Loucy (cell line): Measurements from ENCODE around the gene CFAP54.

Experiments used
- EZH2phosphoT487 ChIP-seq: fragments of 200-600 bp; IDR thresholded peaks from 2 replicates; pipeline ENCODE4 v1.6.1; 2018; ENCODE audit warnings: antibody characterized with exemption, mild to moderate bottlenecking, moderate library complexity, borderline replicate concordance
- TF ChIP-seq, protein P1 (sequence below): fragments of 200-600 bp; sonication (generic); conservative IDR thresholded peaks from 2 replicates; pipeline ENCODE4 v1.5.1; 2014; ENCODE audit warnings: mild to moderate bottlenecking, antibody characterized with exemption, low read length

DNA sequence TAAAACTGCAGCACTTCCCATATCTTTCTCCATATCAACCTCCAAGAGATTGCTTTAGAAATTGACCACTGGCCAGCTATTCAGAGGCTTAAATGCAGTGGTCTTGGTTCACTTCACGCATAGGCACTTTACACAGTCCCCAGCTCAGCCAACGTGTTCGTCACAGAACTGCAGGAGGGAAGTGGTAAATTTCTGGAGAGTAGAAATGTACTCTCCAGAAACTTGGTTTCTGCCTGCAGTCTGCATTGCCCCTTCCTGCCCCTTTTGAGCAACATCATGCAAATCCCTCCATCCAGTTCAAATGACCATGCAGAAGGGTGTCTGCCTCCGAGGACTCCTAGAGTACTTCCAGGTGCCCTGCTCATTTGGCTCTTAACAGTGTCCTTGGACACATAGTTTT is 375.0 kb downstream of the CFAP54 start:
- TF ChIP-seq, protein P1, sequence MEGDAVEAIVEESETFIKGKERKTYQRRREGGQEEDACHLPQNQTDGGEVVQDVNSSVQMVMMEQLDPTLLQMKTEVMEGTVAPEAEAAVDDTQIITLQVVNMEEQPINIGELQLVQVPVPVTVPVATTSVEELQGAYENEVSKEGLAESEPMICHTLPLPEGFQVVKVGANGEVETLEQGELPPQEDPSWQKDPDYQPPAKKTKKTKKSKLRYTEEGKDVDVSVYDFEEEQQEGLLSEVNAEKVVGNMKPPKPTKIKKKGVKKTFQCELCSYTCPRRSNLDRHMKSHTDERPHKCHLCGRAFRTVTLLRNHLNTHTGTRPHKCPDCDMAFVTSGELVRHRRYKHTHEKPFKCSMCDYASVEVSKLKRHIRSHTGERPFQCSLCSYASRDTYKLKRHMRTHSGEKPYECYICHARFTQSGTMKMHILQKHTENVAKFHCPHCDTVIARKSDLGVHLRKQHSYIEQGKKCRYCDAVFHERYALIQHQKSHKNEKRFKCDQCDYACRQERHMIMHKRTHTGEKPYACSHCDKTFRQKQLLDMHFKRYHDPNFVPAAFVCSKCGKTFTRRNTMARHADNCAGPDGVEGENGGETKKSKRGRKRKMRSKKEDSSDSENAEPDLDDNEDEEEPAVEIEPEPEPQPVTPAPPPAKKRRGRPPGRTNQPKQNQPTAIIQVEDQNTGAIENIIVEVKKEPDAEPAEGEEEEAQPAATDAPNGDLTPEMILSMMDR, result no peak
- TF ChIP-seq EZH2phosphoT487, result no peak
